ENCODE results near the gene ASAP3. TPM values are rescaled to one million over a fixed set of nuclear protein-coding genes. Genes with fewer than 3 reads are reported as not detected.

Gene ASAP3
- total and polyA plus RNA-seq, 8 donors = 35.2 to 51.6 (median 44.9) TPM

- H3K4me3 ChIP-seq = no peak overlapping the region
- ATAC-seq = no peak
- H3K4me1 ChIP-seq = peaks cover 3 to 6% of the 10 kb centered on the region in 2 donors
- H3K27ac ChIP-seq = no peak overlapping the region
- peaks cover 0 to 5% of the 10 kb centered on the region in 2 donors for H3K36me3 ChIP-seq
- no peak for TF ChIP-seq CTCF (IDR thresholded peaks at IDR 0.05)
- intact Hi-C loops (cut with DNase I) = no loop called here
- DNase-seq = no peak
- no peaks in the 10 kb centered on the region for H3K9me3 ChIP-seq
- no peaks in the 10 kb centered on the region for H3K27me3 ChIP-seq
These were observed 67.0 kb downstream of the ASAP3 start for GRCh38 chr1:23416964-23417363.

- Histone ChIP-seq H3K4me3 (no peak overlapping the region), H3K27me3 (no peaks in the 10 kb centered on the region), H3K4me1 (peaks cover 5 to 11% of the 10 kb centered on the region in 2 donors), H3K27ac (no peak overlapping the region), H3K9me3 (no peaks in the 10 kb centered on the region), H3K36me3 (no peaks in the 10 kb centered on the region)
- ATAC-seq (no peak), DNase-seq (no peak)
- no peak for TF ChIP-seq CTCF (IDR thresholded peaks at IDR 0.05)
- intact Hi-C loops (cut with DNase I) = loop anchor here in 1 of 2 donors (10.0 kb wide), 1 partner anchor 104 kb away; no protein-coding TSS in a partner anchor
These were observed 75.1 kb downstream of the ASAP3 start for GRCh38 chr1:23408797-23409290.

- no peaks in the 10 kb centered on the region for H3K27me3 ChIP-seq
- H3K4me1 ChIP-seq = peaks cover 17 to 27% of the 10 kb centered on the region in 2 donors
- ATAC-seq (no peak), DNase-seq (no peak)
- H3K4me3 ChIP-seq = no peak overlapping the region
- no peaks in the 10 kb centered on the region for H3K36me3 ChIP-seq
- no peak for TF ChIP-seq CTCF (IDR thresholded peaks at IDR 0.05)
- H3K9me3 ChIP-seq = no peaks in the 10 kb centered on the region
- no peak overlapping the region for H3K27ac ChIP-seq
- intact Hi-C loops (cut with DNase I) = loop anchor here in 1 of 2 donors (10.0 kb wide), 1 partner anchor 102 kb away; no protein-coding TSS in a partner anchor
These were observed 76.9 kb downstream of the ASAP3 start for GRCh38 chr1:23407016-23407630.

GRCh38 chr1:23405946-23406345, 78.0 kb downstream of the ASAP3 start:
- ATAC-seq (no peak), DNase-seq (no peak)
- Histone ChIP-seq H3K27ac (no peak overlapping the region), H3K27me3 (no peaks in the 10 kb centered on the region), H3K4me1 (peaks cover 17 to 28% of the 10 kb centered on the region in 2 donors), H3K4me3 (no peak overlapping the region), H3K36me3 (no peaks in the 10 kb centered on the region), H3K9me3 (no peaks in the 10 kb centered on the region)
- intact Hi-C loops (cut with DNase I) = loop anchor here in 1 of 2 donors (10.0 kb wide), 1 partner anchor 101 kb away; no protein-coding TSS in a partner anchor
- TF ChIP-seq CTCF (IDR thresholded peaks at IDR 0.05) = no peak

GRCh38 chr1:23403735-23404486, 80.1 kb downstream of the ASAP3 start:
- no peaks in the 10 kb centered on the region for H3K27me3 ChIP-seq
- intact Hi-C loops (cut with DNase I) = loop anchor here in 1 of 2 donors (10.0 kb wide), 1 partner anchor 99 kb away; no protein-coding TSS in a partner anchor
- H3K9me3 ChIP-seq = no peaks in the 10 kb centered on the region
- H3K4me3 ChIP-seq = no peak overlapping the region
- ATAC-seq (peak; percentile 96), DNase-seq (peak; percentile 70 to 93 (median 88))
- H3K4me1 ChIP-seq = peaks cover 17 to 34% of the 10 kb centered on the region in 2 donors
- TF ChIP-seq CTCF (IDR thresholded peaks at IDR 0.05) = peak; percentile 93
- peak overlapping the region; percentile 49 to 58 for H3K27ac ChIP-seq
- no peaks in the 10 kb centered on the region for H3K36me3 ChIP-seq

All from left lung (tissue), 10 donors.